Lower leg skin (tissue), 4 donors: ENCODE measurements around the gene MMP20. TPM values are rescaled to one million over a fixed set of nuclear protein-coding genes. Genes with fewer than 3 reads are reported as not detected.

Experiments
- DNase-seq, 2 donors: peaks; one replicate each; pipeline ENCODE4 v3.0.0-alpha.2; 2019; ENCODE audit warnings: low spot score in 2 of 2
- H3K4me3 ChIP-seq: fragments of 200-600 bp; sonication (generic); 2 replicates; pipeline ENCODE4 v1.5.1; 2017; ENCODE audit warnings: mild to moderate bottlenecking, low read depth; ENCODE audit not compliant: poor library complexity, severe bottlenecking
- CTCF ChIP-seq, 3 donors: fragments of 450-650 bp; IDR thresholded peaks; one replicate each; pipeline ENCODE4 v1.5.1; 2016; ENCODE audit warnings: antibody characterized with exemption in 3 of 3, mild to moderate bottlenecking in 3 of 3, moderate library complexity in 2 of 3
- POLR2A ChIP-seq, 2 donors: fragments of 450-650 bp; IDR thresholded peaks; one replicate each; pipeline ENCODE4 v1.6.1; 2016 to 2017; ENCODE audit warnings: antibody characterized with exemption in 2 of 2, mild to moderate bottlenecking in 1 of 2, moderate library complexity in 1 of 2
- WGBS, 2 donors: methylation state at CpG; one replicate each; pipeline ENCODE4 v1.1.5; 2018; 5-methylcytosine and 5-hydroxymethylcytosine counted together
- intact Hi-C: fragments of 100-400 bp; cut with DNase I; formaldehyde crosslinking; loops from one replicate; pipeline ENCODE4 v1.15.0; 2023; ENCODE audit warnings: low total_unique reads
- total RNA-seq, 4 donors: library from RNA; depleted of rRNA; stranded (reverse); fragments of >200 nt; gene quantifications; one replicate each; pipeline ENCODE4 v1.1.0, GENCODE V29; 2016

Gene MMP20
- total RNA-seq, 4 donors from 2014 or later = not detected

- H3K4me3 ChIP-seq = no peak overlapping the region
- intact Hi-C loops = no loop called here
- 88 to 90% methylated on average over 4 of the region's 4 CpGs for WGBS, 2 donors
- no peak for TF ChIP-seq CTCF (IDR thresholded peaks at IDR 0.05)
- TF ChIP-seq POLR2A (IDR thresholded peaks at IDR 0.05) = no peak
- DNase-seq = no peak
These were observed 18.8 kb upstream of the MMP20 start for GRCh38 chr11:102643941-102644340.

GRCh38 chr11:102640946-102641345 is 15.8 kb upstream of the MMP20 start:
- 63 to 66% methylated on average over 8 of the region's 8 CpGs for WGBS, 2 donors
- intact Hi-C loops = no loop called here

GRCh38 chr11:102639656-102640055 is 14.5 kb upstream of the MMP20 start:
- intact Hi-C loops = no loop called here
- TF ChIP-seq CTCF (IDR thresholded peaks at IDR 0.05) = no peak
- no peak for TF ChIP-seq POLR2A (IDR thresholded peaks at IDR 0.05)
- no peak overlapping the region for H3K4me3 ChIP-seq
- DNase-seq = no peak

More at GRCh38 chr11:102640946-102641345, 15.8 kb upstream of the MMP20 start:
- TF ChIP-seq CTCF (IDR thresholded peaks at IDR 0.05) = no peak
- no peak for TF ChIP-seq POLR2A (IDR thresholded peaks at IDR 0.05)
- no peak for DNase-seq
- no peak overlapping the region for H3K4me3 ChIP-seq

GRCh38 chr11:102637731-102638130 is 12.6 kb upstream of the MMP20 start:
- intact Hi-C loops = no loop called here
- no peak for DNase-seq
- H3K4me3 ChIP-seq = no peak overlapping the region
- TF ChIP-seq POLR2A (IDR thresholded peaks at IDR 0.05) (no peak), CTCF (IDR thresholded peaks at IDR 0.05) (no peak)
- WGBS, 2 donors = 61 to 67% methylated on average over 5 of the region's 5 CpGs

- 80 to 83% methylated on average over 6 of the region's 6 CpGs for WGBS, 2 donors
- H3K4me3 ChIP-seq = no peak overlapping the region
- TF ChIP-seq POLR2A (IDR thresholded peaks at IDR 0.05) (no peak), CTCF (IDR thresholded peaks at IDR 0.05) (no peak)
- DNase-seq = no peak
- intact Hi-C loops = no loop called here
These were observed 8.4 kb upstream of the MMP20 start for GRCh38 chr11:102633385-102634026.

- no peak for DNase-seq
- TF ChIP-seq POLR2A (IDR thresholded peaks at IDR 0.05) (no peak), CTCF (IDR thresholded peaks at IDR 0.05) (no peak)
- intact Hi-C loops = no loop called here
- 95 to 98% methylated on average over 1 of the region's 1 CpG for WGBS, 2 donors
- H3K4me3 ChIP-seq = no peak overlapping the region
These were observed 6.9 kb upstream of the MMP20 start for GRCh38 chr11:102632026-102632425.
